OCI-LY3 (cell line): ENCODE measurements around the gene DCTPP1.

Source experiments
- H2AFZ ChIP-seq: fragments of 200-600, 300-600 bp; shearing (Covaris generic); 2 replicates; pipeline ENCODE4 v1.6.0; 2014; ENCODE audit warnings: antibody characterized with exemption, low read depth, low read length
- H3K27ac ChIP-seq: fragments of 200-600, 300-600 bp; sonication (generic); 2 replicates; pipeline ENCODE4 v1.5.1; 2014; ENCODE audit warnings: mild to moderate bottlenecking, low read length, moderate library complexity, mixed read lengths
- H3K27me3 ChIP-seq: fragments of 200-600, 300-600 bp; sonication (generic); 2 replicates; pipeline ENCODE4 v1.6.1; 2014; ENCODE audit warnings: low read depth, low read length, mixed read lengths
- H3K36me3 ChIP-seq: fragments of 200-600, 300-600 bp; sonication (generic); replicated peaks from 2 replicates; pipeline ENCODE3; 2014; ENCODE audit warnings: low read depth, low read length, mixed read lengths
- H3K4me1 ChIP-seq: fragments of 300-600, 200-600 bp; sonication (generic); 2 replicates; pipeline ENCODE4 v1.6.1; 2014; ENCODE audit warnings: low read length, mixed read lengths
- H3K4me2 ChIP-seq: fragments of 200-600, 300-600 bp; sonication (generic); 2 replicates; pipeline ENCODE4 v1.6.1; 2014; ENCODE audit warnings: low read length, mixed read lengths
- H3K4me3 ChIP-seq: fragments of 300-600, 200-600 bp; sonication (generic); 2 replicates; pipeline ENCODE4 v1.5.1; 2014; ENCODE audit warnings: antibody characterized with exemption, mild to moderate bottlenecking, low read length, moderate library complexity
- H3K79me2 ChIP-seq: fragments of 300-600, 200-600 bp; shearing (Covaris generic); 2 replicates; pipeline ENCODE4 v1.6.1; 2014; ENCODE audit warnings: mild to moderate bottlenecking, low read length, mixed read lengths
- H3K9ac ChIP-seq: fragments of 300-600, 200-600 bp; shearing (Covaris generic); 2 replicates; pipeline ENCODE4 v1.6.0; 2014; ENCODE audit warnings: mild to moderate bottlenecking, low read length, moderate library complexity
- H3K9me3 ChIP-seq: fragments of 200-600, 300-600 bp; shearing (Covaris generic); 2 replicates; pipeline ENCODE4 v1.6.1; 2014; ENCODE audit warnings: low read length, mixed read lengths; ENCODE audit not compliant: insufficient read depth
- H4K20me1 ChIP-seq: fragments of 200-600, 300-600 bp; sonication (generic); 2 replicates; pipeline ENCODE4 v1.6.1; 2016; ENCODE audit warnings: low read length, mixed read lengths; ENCODE audit not compliant: insufficient read depth
- CTCF ChIP-seq: fragments of 200-600, 300-600 bp; sonication (generic); IDR thresholded peaks from 2 replicates; pipeline ENCODE4 v1.5.1; 2014; ENCODE audit warnings: antibody characterized with exemption, low read length, low read depth
- EZH2phosphoT487 ChIP-seq: fragments of 200-600 bp; shearing (Covaris generic); IDR thresholded peaks from 2 replicates; pipeline ENCODE4 v1.6.1; 2018; ENCODE audit warnings: antibody characterized with exemption, mixed run types, low read depth

The DCTPP1 gene

GRCh38 chr16:30458561-30459394 is 28.9 kb upstream of the DCTPP1 start:
- Histone ChIP-seq H4K20me1 (no peaks in the 10 kb centered on the region), H3K4me2 (peak overlapping the region; percentile 5), H3K9me3 (no peaks in the 10 kb centered on the region), H3K4me1 (peaks cover 33% of the 10 kb centered on the region), H2AFZ (peak overlapping the region; percentile 56; the same call in 1 of the 2 replicates), H3K36me3 (no peaks in the 10 kb centered on the region), H3K27me3 (no peaks in the 10 kb centered on the region), H3K4me3 (no peak overlapping the region), H3K79me2 (no peaks in the 10 kb centered on the region), H3K27ac (no peak overlapping the region), H3K9ac (peak overlapping the region; percentile 0; the same call in 1 of the 2 replicates)
- TF ChIP-seq CTCF (no peak), EZH2phosphoT487 (no peak)

GRCh38 chr16:30457743-30458560 is 28.1 kb upstream of the DCTPP1 start:
- no peaks in the 10 kb centered on the region for H3K9me3 ChIP-seq
- no peaks in the 10 kb centered on the region for H3K27me3 ChIP-seq
- no peak for TF ChIP-seq EZH2phosphoT487
- TF ChIP-seq CTCF = no peak
- H2AFZ ChIP-seq = no peak overlapping the region
- H3K4me3 ChIP-seq = no peak overlapping the region
- H3K27ac ChIP-seq = no peak overlapping the region
- H3K4me2 ChIP-seq = no peak overlapping the region
- H4K20me1 ChIP-seq = no peaks in the 10 kb centered on the region
- H3K79me2 ChIP-seq = no peaks in the 10 kb centered on the region
- H3K36me3 ChIP-seq = no peaks in the 10 kb centered on the region
- no peak overlapping the region for H3K9ac ChIP-seq
- peaks cover 41% of the 10 kb centered on the region for H3K4me1 ChIP-seq

GRCh38 chr16:30457256-30457655 is 27.4 kb upstream of the DCTPP1 start:
- H3K4me2 ChIP-seq = no peak overlapping the region

More at GRCh38 chr16:30457256-30457655, 27.4 kb upstream of the DCTPP1 start:
- H4K20me1 ChIP-seq = no peaks in the 10 kb centered on the region
- no peak overlapping the region for H3K27ac ChIP-seq
- peaks cover 48% of the 10 kb centered on the region for H3K4me1 ChIP-seq
- H3K36me3 ChIP-seq = no peaks in the 10 kb centered on the region
- no peaks in the 10 kb centered on the region for H3K27me3 ChIP-seq
- no peaks in the 10 kb centered on the region for H3K9me3 ChIP-seq
- TF ChIP-seq EZH2phosphoT487 (no peak), CTCF (no peak)
- H2AFZ ChIP-seq = no peak overlapping the region
- no peaks in the 10 kb centered on the region for H3K79me2 ChIP-seq
- H3K4me3 ChIP-seq = no peak overlapping the region
- H3K9ac ChIP-seq = no peak overlapping the region
